HepG2 (cell line): ENCODE data around the gene ACTR1B. TPM values are rescaled to one million over a fixed set of nuclear protein-coding genes. Genes with fewer than 3 reads are reported as not detected.

Source experiments
- ATAC-seq: fragments of 200-7000 bp; cut with Tn5 transposase; 3 replicates; pipeline ENCODE4 v1.9.1; 2020; ENCODE audit warnings: mild to moderate bottlenecking, moderate library complexity
- BruUV-seq: library from RNA; stranded (reverse); fragments of 400-500 nt; replicated peaks from 2 replicates; lab custom pipeline; 2021; lab: Mats Ljungman, UMichigan
- CTCF ChIA-PET: fragments of 300-600 bp; formaldehyde crosslinking; extraction: SDS; loops from one replicate; lab custom pipeline; 2021; ENCODE audit warnings: low total read pairs, inconsistent platforms, low intra/inter-chr PET ratio; lab: Yijun Ruan, JAX
- POLR2A ChIA-PET: fragments of 350-600 bp; sonication (Branson Sonifier 250); formaldehyde crosslinking; loops from one replicate; lab custom pipeline; 2020; ENCODE audit warnings: antibody characterized with exemption, inconsistent platforms; lab: Yijun Ruan, JAX
- DNase-seq: peaks from one replicate; pipeline ENCODE4 v3.0.0-alpha.2; 2015; ENCODE audit warnings: low spot score
- FAIRE-seq: peaks from 3 replicates; lab custom pipeline; 2011; peaks lifted over from hg19 to GRCh38; lab: Jason Lieb, UNC
- H2AFZ ChIP-seq: one replicate; pipeline ENCODE4 v1.6.1; 2011; ENCODE audit warnings: low read length, inconsistent platforms
- H3K27ac ChIP-seq: fragments of 300-600 bp; 3 replicates; pipeline ENCODE4 v1.8.0; 2011; ENCODE audit warnings: mixed run types, mild to moderate bottlenecking, mixed read lengths, low read length, inconsistent platforms; ENCODE audit not compliant: insufficient read depth; ENCODE audit errors: extremely low read length
- H3K27me3 ChIP-seq, 2 experiments: fragments of 200-600 bp in 1 of 2; 2 replicates in 1 of 2; 3 replicates in 1 of 2; pipeline versions ENCODE4 v1.6.0 to v1.8.0; 2011; ENCODE audit warnings: low read length in 2 of 2, mild to moderate bottlenecking in 2 of 2, moderate library complexity in 2 of 2, inconsistent platforms in 1 of 2; ENCODE audit not compliant: insufficient read depth in 2 of 2, control insufficient read depth in 1 of 2
- H3K36me3 ChIP-seq, 2 experiments: fragments of 200-600 bp in 1 of 2; replicated peaks in 1 of 2; 2 replicates in 1 of 2; 3 replicates in 1 of 2; pipeline versions ENCODE4 v1.5.1 to v1.8.0; 2011; ENCODE audit warnings: low read length in 2 of 2, inconsistent platforms in 1 of 2; ENCODE audit not compliant: insufficient read depth in 2 of 2, control insufficient read depth in 1 of 2
- H3K4me1 ChIP-seq: 2 replicates; pipeline ENCODE4 v1.5.1; 2012; ENCODE audit warnings: low read length, inconsistent platforms; ENCODE audit not compliant: insufficient read depth
- H3K4me2 ChIP-seq: 2 replicates; pipeline ENCODE4 v1.6.0; 2011; ENCODE audit warnings: low read depth, low read length, inconsistent platforms
- H3K4me3 ChIP-seq, 3 experiments: fragments of 200-600 bp in 1 of 3; sonication (generic), shearing (Covaris generic) in 1 of 3; replicated peaks in 1 of 3; 2 replicates each; pipeline ENCODE4 v1.5.1; 2011 to 2016; ENCODE audit warnings: low read length in 3 of 3, inconsistent platforms in 2 of 3, low read depth in 2 of 3, mild to moderate bottlenecking in 2 of 3, control low read depth in 1 of 3, mixed read lengths in 1 of 3; ENCODE audit not compliant: insufficient read depth in 1 of 3
- H3K79me2 ChIP-seq: one replicate; pipeline ENCODE4 v1.6.1; 2011; ENCODE audit warnings: low read length, inconsistent platforms; ENCODE audit not compliant: insufficient read depth
- H3K9ac ChIP-seq: 2 replicates; pipeline ENCODE4 v1.6.0; 2011; ENCODE audit warnings: mild to moderate bottlenecking, low read depth, low read length, inconsistent platforms; ENCODE audit not compliant: insufficient read depth
- H3K9me3 ChIP-seq: 2 replicates; pipeline ENCODE4 v1.5.1; 2012; ENCODE audit warnings: mild to moderate bottlenecking, low read length
- H4K20me1 ChIP-seq: 2 replicates; pipeline ENCODE4 v1.6.0; 2011; ENCODE audit warnings: inconsistent platforms, mild to moderate bottlenecking, low read length, moderate library complexity; ENCODE audit not compliant: insufficient read depth
- AGO2 ChIP-seq: fragments of 200-400 bp; formaldehyde crosslinking; optimal IDR thresholded peaks from 2 replicates; pipeline ENCODE3; 2017; ENCODE audit warnings: mild to moderate bottlenecking, low read depth, low read length, moderate library complexity
- ELF4 ChIP-seq: sonication (generic); formaldehyde crosslinking; IDR thresholded peaks from 2 replicates; pipeline ENCODE4 v1.5.0; 2020; ENCODE audit warnings: missing genetic modification reagents, mild to moderate bottlenecking, moderate library complexity, borderline replicate concordance
- KDM3A ChIP-seq: IDR thresholded peaks from 2 replicates; pipeline ENCODE4 v1.6.1; 2018; ENCODE audit warnings: low read depth, missing compliant biosample characterization
- MED8 ChIP-seq: sonication (generic); formaldehyde crosslinking; IDR thresholded peaks from 2 replicates; pipeline ENCODE4 v1.8.1; 2023; ENCODE audit warnings: mild to moderate bottlenecking, missing genetic modification reagents; ENCODE audit not compliant: insufficient replicate concordance
- NFIB ChIP-seq: sonication (generic); formaldehyde crosslinking; IDR thresholded peaks from 2 replicates; pipeline ENCODE4 v1.9.0; 2021; ENCODE audit warnings: missing genetic modification reagents, mild to moderate bottlenecking, borderline replicate concordance
- NFYC ChIP-seq: IDR thresholded peaks from 2 replicates; pipeline ENCODE4 v1.6.1; 2016; ENCODE audit warnings: missing genetic modification reagents, missing compliant biosample characterization
- NR2F6 ChIP-seq, 2 experiments: IDR thresholded peaks; 2 replicates each; pipeline ENCODE4 v1.6.1; 2016; ENCODE audit warnings: antibody characterized with exemption in 1 of 2, mild to moderate bottlenecking in 1 of 2
- RBFOX2 ChIP-seq: fragments of 200-400 bp; formaldehyde crosslinking; IDR thresholded peaks from 2 replicates; pipeline ENCODE4 v1.6.1; 2017; ENCODE audit warnings: low read depth, mild to moderate bottlenecking, low read length
- SNAI1 ChIP-seq: sonication (generic); formaldehyde crosslinking; IDR thresholded peaks from 2 replicates; pipeline ENCODE4 v1.5.0; 2020; ENCODE audit warnings: mild to moderate bottlenecking, missing genetic modification reagents, borderline replicate concordance
- ZFYVE20 ChIP-seq: sonication (generic); formaldehyde crosslinking; IDR thresholded peaks from 2 replicates; pipeline ENCODE4 v1.8.0; 2023; ENCODE audit warnings: low read depth, mild to moderate bottlenecking, moderate library complexity, missing genetic modification reagents, borderline replicate concordance
- ZNF136 ChIP-seq: sonication (generic); formaldehyde crosslinking; IDR thresholded peaks from 2 replicates; pipeline ENCODE4 v1.8.1; 2022; ENCODE audit warnings: low read depth, mild to moderate bottlenecking, moderate library complexity, missing genetic modification reagents
- ZNF672 ChIP-seq: sonication (generic); formaldehyde crosslinking; IDR thresholded peaks from 2 replicates; pipeline ENCODE4 v1.8.1; 2022; ENCODE audit warnings: missing genetic modification reagents
- WGBS: methylation state at CpG from one replicate; pipeline ENCODE4 v1.1.6; 2017; ENCODE audit warnings: low lambda C conversion rate; 5-methylcytosine and 5-hydroxymethylcytosine counted together
- in situ Hi-C: cut with HindIII; loops from 2 replicates; pipeline ENCODE4 v1.10.0; 2017; ENCODE audit warnings: low pct_unique_long_range_greater_than_20kb; ENCODE audit not compliant: extremely low pct_ligation_motif_present
- intact Hi-C: fragments of 100-400 bp; cut with micrococcal nuclease; formaldehyde crosslinking; loops from one replicate; pipeline ENCODE4 v1.10.0; 2022; ENCODE audit not compliant: unreplicated experiment
- polyA plus RNA-seq, 8 experiments: library from polyadenylated mRNA; depleted of rRNA in 3 of 8; stranded (reverse) in 7 of 8; unstranded in 1 of 8; fragments of >200 nt; fragmentation: Illumina TruSeq in 4 of 8; extraction: Trizol in 4 of 8; gene quantifications; 2 replicates each; pipeline versions ENCODE4 v1.2.1 to v1.2.3, GENCODE V29; 2011 to 2016; ENCODE audit warnings: low read depth in 4 of 8, missing spikeins in 1 of 8, mixed read lengths in 1 of 8; ENCODE audit not compliant: insufficient read depth in 1 of 8
- total RNA-seq, 5 experiments: library from RNA; depleted of rRNA; stranded (reverse); fragments of >200 nt; fragmentation: Illumina TruSeq; extraction: Trizol; gene quantifications; 2 replicates each; pipeline ENCODE4 v1.2.3, GENCODE V29; 2016; ENCODE audit warnings: low read depth in 1 of 5
- TF ChIP-seq, protein P1 (sequence below): sonication (generic); formaldehyde crosslinking; IDR thresholded peaks from 2 replicates; pipeline ENCODE4 v1.8.0; 2022; ENCODE audit warnings: mild to moderate bottlenecking, missing genetic modification reagents

ACTR1B gene
- total and polyA plus RNA-seq, 2 of the 13 experiments (the other 11 are each of a cell fraction or from before 2014, with no cell fraction given) = 61.7 to 76.7 TPM

DNA sequence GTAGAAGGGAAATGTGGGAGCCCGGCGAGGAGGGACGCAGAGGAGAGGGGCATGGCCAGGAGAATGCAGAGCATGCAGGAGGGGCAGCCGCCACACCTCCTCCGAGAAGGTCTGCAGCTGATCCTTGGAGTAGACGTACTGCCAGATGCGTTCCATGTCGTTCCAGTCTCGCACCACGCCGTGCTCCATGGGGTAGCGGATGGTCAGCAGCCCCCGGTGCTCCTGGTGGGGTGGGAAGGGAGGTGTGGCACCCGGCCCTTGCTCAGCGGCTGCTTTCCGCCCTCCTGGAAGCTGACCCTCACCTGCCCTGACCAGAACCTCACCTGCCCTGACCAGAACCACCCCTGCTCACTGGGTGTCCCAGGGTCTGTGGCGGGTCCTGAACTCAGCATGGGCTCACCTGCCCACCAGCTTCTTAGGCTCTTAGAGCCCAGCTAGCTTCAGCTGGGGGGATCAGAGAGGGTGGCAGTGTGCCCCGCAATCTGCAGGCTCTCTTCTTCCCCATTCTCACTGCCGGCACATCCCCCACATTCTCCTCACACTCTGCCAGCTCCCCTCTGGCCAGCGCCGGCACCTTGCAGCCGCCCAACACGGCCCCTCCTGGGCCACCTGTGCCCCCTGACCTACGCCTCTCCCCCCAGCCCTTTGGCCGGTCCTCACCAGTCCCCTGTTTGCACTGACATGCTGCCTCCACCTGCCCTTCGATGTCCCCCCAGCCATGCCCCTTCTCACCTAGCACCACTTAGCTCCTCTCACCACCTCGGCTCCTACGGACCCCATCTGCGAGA is 4.4 kb downstream of the ACTR1B start:
- no TSS peak for BruUV-seq
- 97% methylated on average over 28 of the region's 29 CpGs for WGBS
- DNase-seq (no peak), ATAC-seq (no peak), FAIRE-seq (no peak)
- no peak overlapping the region for H2AFZ ChIP-seq
- H3K9ac ChIP-seq = no peak overlapping the region
- H3K79me2 ChIP-seq = peaks cover 20% of the 10 kb centered on the region
- no peak overlapping the region for H3K27ac ChIP-seq
- peaks cover 9% of the 10 kb centered on the region; the same call in 1 of the 2 replicates for H4K20me1 ChIP-seq
- peaks cover 23% of the 10 kb centered on the region for H3K4me1 ChIP-seq
- POLR2A ChIA-PET = interaction anchor here (8.2 kb wide), 1 partner anchor 10 kb away, joined by 298 read pairs; the partner anchor contains the start of gene COX5B
- no peaks in the 10 kb centered on the region; a peak in 1 of 5 replicates for H3K27me3 ChIP-seq
- no peak overlapping the region for H3K4me2 ChIP-seq
- in situ Hi-C loops (loop anchor here (5.0 to 25.0 kb wide), 2 partner anchors 72 to 1597 kb away; partner anchors contain the start of gene ANKRD36B), intact Hi-C loops (no loop called here)
- no peak overlapping the region for H3K4me3 ChIP-seq
- CTCF ChIA-PET = no interaction called here
- TF ChIP-seq, protein P1, sequence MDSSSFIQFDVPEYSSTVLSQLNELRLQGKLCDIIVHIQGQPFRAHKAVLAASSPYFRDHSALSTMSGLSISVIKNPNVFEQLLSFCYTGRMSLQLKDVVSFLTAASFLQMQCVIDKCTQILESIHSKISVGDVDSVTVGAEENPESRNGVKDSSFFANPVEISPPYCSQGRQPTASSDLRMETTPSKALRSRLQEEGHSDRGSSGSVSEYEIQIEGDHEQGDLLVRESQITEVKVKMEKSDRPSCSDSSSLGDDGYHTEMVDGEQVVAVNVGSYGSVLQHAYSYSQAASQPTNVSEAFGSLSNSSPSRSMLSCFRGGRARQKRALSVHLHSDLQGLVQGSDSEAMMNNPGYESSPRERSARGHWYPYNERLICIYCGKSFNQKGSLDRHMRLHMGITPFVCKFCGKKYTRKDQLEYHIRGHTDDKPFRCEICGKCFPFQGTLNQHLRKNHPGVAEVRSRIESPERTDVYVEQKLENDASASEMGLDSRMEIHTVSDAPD (CRISPR knock-in tag) = no peak
- no peak for TF ChIP-seq MED8 (CRISPR knock-in tag)
- peak; percentile 88 for TF ChIP-seq AGO2
- no peak for TF ChIP-seq ZNF136 (CRISPR knock-in tag)
- TF ChIP-seq ZNF672 (CRISPR knock-in tag) = no peak
- no peak for TF ChIP-seq NFYC (CRISPR knock-in tag)
- TF ChIP-seq SNAI1 (CRISPR knock-in tag) = no peak
- no peak for TF ChIP-seq NR2F6 (IDR thresholded peaks at IDR 0.05)
- no peak for TF ChIP-seq NR2F6 (CRISPR knock-in tag; IDR thresholded peaks at IDR 0.05)
- no peak for TF ChIP-seq NFIB (CRISPR knock-in tag)
- no peak for TF ChIP-seq KDM3A (CRISPR knock-in tag)
- TF ChIP-seq ELF4 = no peak
- TF ChIP-seq ZFYVE20 (CRISPR knock-in tag) = no peak
- peak; percentile 65 for TF ChIP-seq RBFOX2
- H3K9me3 ChIP-seq = no peaks in the 10 kb centered on the region
- H3K36me3 ChIP-seq = peaks cover 20 to 41% of the 10 kb centered on the region in 2 experiments
